Spleen (tissue), 7 donors: Measurements from ENCODE around the gene LINC01488.

Experiments
- CTCF ChIP-seq, 11 experiments: fragments of 200-600 bp in 7 of 11; fragments of 450-650 bp in 4 of 11; sonication (generic) in 4 of 11; IDR thresholded peaks in 8 of 11; conservative IDR thresholded peaks in 3 of 11; 1 replicate in 7 of 11; 2 replicates in 4 of 11; pipeline versions ENCODE4 v1.4.0 to v1.8.0; 2016 to 2021; ENCODE audit warnings: antibody characterized with exemption in 11 of 11, inconsistent platforms in 4 of 11, mild to moderate bottlenecking in 1 of 11
- POLR2A ChIP-seq, 3 donors: fragments of 450-650 bp; IDR thresholded peaks; one replicate each; pipeline ENCODE4 v1.5.1; 2017; ENCODE audit warnings: antibody characterized with exemption in 3 of 3, mild to moderate bottlenecking in 1 of 3
- POLR2AphosphoS5 ChIP-seq, 3 donors: sonication (generic); formaldehyde crosslinking; IDR thresholded peaks; one replicate each; pipeline ENCODE4 v1.5.1; 2017; ENCODE audit warnings: antibody characterized with exemption in 3 of 3
- donor health status: DM: no; HTN: no; CAD: no; lungs with moderate emphysema.
- donor health status: DM: no; HTN: no; CAD: no.
- donor health status: DM: no; HTN: no; CAD: no.

GRCh38 chr11:69487849-69488542 lies 6.5 kb downstream of the LINC01488 start:
- TF ChIP-seq CTCF (IDR thresholded peaks at IDR 0.05 in 8 of 11, conservative IDR thresholded peaks at IDR 0.05 in 3 of 11) (no peak), POLR2AphosphoS5 (IDR thresholded peaks at IDR 0.05) (no peak), POLR2A (IDR thresholded peaks at IDR 0.05) (no peak)
